ENCODE data around the gene ORAI1. TPM values are rescaled to one million over a fixed set of nuclear protein-coding genes. Genes with fewer than 3 reads are reported as not detected.

Gene ORAI1
- polyA plus RNA-seq, 1 of the 3 experiments (the other 2 are of a cell fraction): 16.6 TPM

GRCh38 chr12:121610239-121611149, 15.8 kb upstream of the ORAI1 start:
- no peak overlapping the region for H3K27ac ChIP-seq (ENCODE audit: low read depth in 2 of 2, low read length in 1 of 2)
- H3F3A ChIP-seq (replicated peaks; ENCODE audit: insufficient read depth): peaks cover 4% of the 10 kb centered on the region
- CTCF ChIA-PET: interaction anchor here (0.6 to 2.5 kb wide), 4 partner anchors 13 to 58 kb away, joined by 3 to 15 read pairs (median 3); no protein-coding TSS in a partner anchor
- WGBS (ENCODE audit: low lambda C conversion rate): 70% methylated on average over 11 of the region's 11 CpGs
- H3K4me1 ChIP-seq (ENCODE audit: control insufficient read depth in 1 of 2, insufficient read depth in 2 of 2, low read depth in 1 of 2, low read length in 1 of 2): peaks cover 0 to 7% of the 10 kb centered on the region in 2 experiments; a peak in 1 of 4 replicates
- TF ChIP-seq GABPA (IDR thresholded peaks at IDR 0.05; ENCODE audit: low read depth) (no peak), TEAD4 (IDR thresholded peaks at IDR 0.05; ENCODE audit: borderline replicate concordance, insufficient read depth) (no peak), CHD2 (IDR thresholded peaks at IDR 0.05; ENCODE audit: low read length, partially characterized antibody) (no peak), POLR2AphosphoS5 (IDR thresholded peaks at IDR 0.05; ENCODE audit: low read depth, low read length) (no peak)
- H3K4me2 ChIP-seq: no peak overlapping the region
- H3K27me3 ChIP-seq (ENCODE audit: insufficient read depth): no peaks in the 10 kb centered on the region
- no peaks in the 10 kb centered on the region for H3K9me3 ChIP-seq
- no peak overlapping the region for H3K9ac ChIP-seq
- no peak for DNase-seq
- no peak overlapping the region for H3K4me3 ChIP-seq (ENCODE audit: low read depth in 2 of 2, low read length in 1 of 2)
- H3K9me2 ChIP-seq: no peaks in the 10 kb centered on the region
- no peaks in the 10 kb centered on the region for H4K20me1 ChIP-seq (ENCODE audit: insufficient read depth)
- H3K79me2 ChIP-seq (ENCODE audit: insufficient read depth): no peaks in the 10 kb centered on the region
- 0 out of 2 replicates have a peak overlapping the region, but pooled peaks have one; percentile 9 for H2AFZ ChIP-seq (ENCODE audit: low read depth)
- POLR2A ChIA-PET: interaction anchor here (0.6 kb wide), 1 partner anchor 1492 kb away, joined by 8 read pairs; no protein-coding TSS in a partner anchor
- no peaks in the 10 kb centered on the region for H3K36me3 ChIP-seq (replicated peaks in 1 of 2; ENCODE audit: control insufficient read depth in 1 of 2, insufficient read depth in 2 of 2, low read length in 1 of 2)

GRCh38 chr12:121611306-121611705, 15.0 kb upstream of the ORAI1 start:
- no peaks in the 10 kb centered on the region for H3K9me2 ChIP-seq
- ChIA-PET CTCF (interaction anchor here (2.5 kb wide), 1 partner anchor 58 kb away, joined by 15 read pairs; no protein-coding TSS in a partner anchor), POLR2A (interaction anchor here (0.6 kb wide), 1 partner anchor 1492 kb away, joined by 8 read pairs; no protein-coding TSS in a partner anchor)
- no peak overlapping the region for H3K9ac ChIP-seq
- H4K20me1 ChIP-seq (ENCODE audit: insufficient read depth): no peaks in the 10 kb centered on the region
- H3K36me3 ChIP-seq (replicated peaks in 1 of 2; ENCODE audit: control insufficient read depth in 1 of 2, insufficient read depth in 2 of 2, low read length in 1 of 2): no peaks in the 10 kb centered on the region
- no peak overlapping the region for H3K4me2 ChIP-seq
- H3K79me2 ChIP-seq (ENCODE audit: insufficient read depth): no peaks in the 10 kb centered on the region
- H3F3A ChIP-seq (replicated peaks; ENCODE audit: insufficient read depth): peaks cover 4% of the 10 kb centered on the region
- H3K9me3 ChIP-seq: no peaks in the 10 kb centered on the region
- H3K27me3 ChIP-seq (ENCODE audit: insufficient read depth): no peaks in the 10 kb centered on the region
- TF ChIP-seq ZBTB33 (IDR thresholded peaks at IDR 0.05; ENCODE audit: borderline replicate concordance, low read depth): no peak
- no peak for TF ChIP-seq GATA2 (CRISPR knock-in tag; IDR thresholded peaks at IDR 0.05)
- TF ChIP-seq CHD2 (IDR thresholded peaks at IDR 0.05; ENCODE audit: low read length, partially characterized antibody): no peak
- TF ChIP-seq ELF1 (IDR thresholded peaks at IDR 0.05): no peak
- no peak for TF ChIP-seq IRF3 (IDR thresholded peaks at IDR 0.05; ENCODE audit: low read depth, low read length)
- TF ChIP-seq JUND (IDR thresholded peaks at IDR 0.05): no peak
- DNase-seq: peak; percentile 66
- no peak overlapping the region for H3K4me3 ChIP-seq (ENCODE audit: low read depth in 2 of 2, low read length in 1 of 2)
- H3K27ac ChIP-seq (ENCODE audit: low read depth in 2 of 2, low read length in 1 of 2): no peak overlapping the region
- H3K4me1 ChIP-seq (ENCODE audit: control insufficient read depth in 1 of 2, insufficient read depth in 2 of 2, low read depth in 1 of 2, low read length in 1 of 2): peaks cover 0 to 7% of the 10 kb centered on the region in 2 experiments; a peak in 1 of 4 replicates
- WGBS (ENCODE audit: low lambda C conversion rate): 88% methylated on average over 1 of the region's 2 CpGs
- no peak overlapping the region for H2AFZ ChIP-seq (ENCODE audit: low read depth)
